Left ventricle myocardium superior (tissue), 1 donor: ENCODE measurements around the gene SOX5. TPM values are rescaled to one million over a fixed set of nuclear protein-coding genes. Genes with fewer than 3 reads are reported as not detected.

ENCODE experiments used
- ATAC-seq: fragments of 200-7000 bp; cut with Tn5 transposase; one replicate; pipeline ENCODE4 v1.9.1; 2020; ENCODE audit warnings: mild to moderate bottlenecking, moderate library complexity
- DNase-seq: peaks from one replicate; pipeline ENCODE4 v3.0.0-alpha.2; 2020
- intact Hi-C: fragments of 100-400 bp; cut with micrococcal nuclease; formaldehyde crosslinking; loops from one replicate; pipeline ENCODE4 v1.11.0; 2022
- total RNA-seq: library from RNA; stranded (reverse); fragmentation: NEBNext Ultra II Directional; extraction: Animal tissue kit (Norgen Biotek cat#: 25700); gene quantifications from one replicate; pipeline ENCODE4 v1.2.1, GENCODE V29; 2021
- donor health status: DM: no; HTN: yes; CAD: no; lungs with severe emphysema.

SOX5 gene
- total RNA-seq, 1 donor from 2014 or later, result 4.0 TPM

- no peak for ATAC-seq
- intact Hi-C loops, result no loop called here
- DNase-seq, result no peak
Measured at GRCh38 chr12:23655884-23656283, 293.6 kb downstream of the SOX5 start.

- intact Hi-C loops, result no loop called here
- ATAC-seq (no peak), DNase-seq (no peak)
Measured at GRCh38 chr12:23655112-23655511, 294.4 kb downstream of the SOX5 start.

- intact Hi-C loops, result no loop called here
- ATAC-seq, result no peak
- no peak for DNase-seq
Measured at GRCh38 chr12:23648546-23648945, 300.9 kb downstream of the SOX5 start.

GRCh38 chr12:23640754-23641153 is 308.7 kb downstream of the SOX5 start:
- intact Hi-C loops, result no loop called here
- ATAC-seq (no peak), DNase-seq (no peak)

GRCh38 chr12:23634344-23634743 is 315.1 kb downstream of the SOX5 start:
- DNase-seq, result no peak
- intact Hi-C loops, result no loop called here
- no peak for ATAC-seq

- no peak for DNase-seq
- ATAC-seq, result no peak
- intact Hi-C loops, result no loop called here
Measured at GRCh38 chr12:23631786-23632377, 317.6 kb downstream of the SOX5 start.

- intact Hi-C loops, result no loop called here
- ATAC-seq (no peak), DNase-seq (no peak)
Measured at GRCh38 chr12:23630524-23630923, 318.9 kb downstream of the SOX5 start.

GRCh38 chr12:23628806-23629205 is 320.7 kb downstream of the SOX5 start:
- intact Hi-C loops, result no loop called here
- DNase-seq (no peak), ATAC-seq (no peak)

- DNase-seq (no peak), ATAC-seq (no peak)
- intact Hi-C loops, result no loop called here
Measured at GRCh38 chr12:23626791-23627190, 322.7 kb downstream of the SOX5 start.

GRCh38 chr12:23621900-23622299 is 327.6 kb downstream of the SOX5 start:
- intact Hi-C loops, result no loop called here
- ATAC-seq (no peak), DNase-seq (no peak)

- ATAC-seq (no peak), DNase-seq (no peak)
- intact Hi-C loops, result no loop called here
Measured at GRCh38 chr12:23618718-23619117, 330.8 kb downstream of the SOX5 start.

GRCh38 chr12:23617749-23618148 is 331.7 kb downstream of the SOX5 start:
- DNase-seq (no peak), ATAC-seq (no peak)
- intact Hi-C loops, result no loop called here

GRCh38 chr12:23614280-23614679 is 335.2 kb downstream of the SOX5 start:
- intact Hi-C loops, result no loop called here
- ATAC-seq (no peak), DNase-seq (no peak)

GRCh38 chr12:23611320-23611719 is 338.1 kb downstream of the SOX5 start:
- ATAC-seq, result no peak
- DNase-seq, result no peak
- intact Hi-C loops, result no loop called here

- intact Hi-C loops, result no loop called here
- no peak for ATAC-seq
- no peak for DNase-seq
Measured at GRCh38 chr12:23600919-23601318, 348.6 kb downstream of the SOX5 start.

- intact Hi-C loops, result no loop called here
- ATAC-seq (no peak), DNase-seq (no peak)
Measured at GRCh38 chr12:23596568-23596967, 352.9 kb downstream of the SOX5 start.

- intact Hi-C loops, result no loop called here
- no peak for DNase-seq
- no peak for ATAC-seq
Measured at GRCh38 chr12:23587833-23588559, 361.5 kb downstream of the SOX5 start.

- DNase-seq (no peak), ATAC-seq (no peak)
- intact Hi-C loops, result no loop called here
Measured at GRCh38 chr12:23585782-23586163, 363.7 kb downstream of the SOX5 start.

GRCh38 chr12:23585156-23585781 is 364.2 kb downstream of the SOX5 start:
- no peak for ATAC-seq
- no peak for DNase-seq
- intact Hi-C loops, result no loop called here

GRCh38 chr12:23581913-23582312 is 367.6 kb downstream of the SOX5 start:
- ATAC-seq (no peak), DNase-seq (no peak)
- intact Hi-C loops, result no loop called here

GRCh38 chr12:23579257-23579656 is 370.2 kb downstream of the SOX5 start:
- intact Hi-C loops, result no loop called here
- no peak for DNase-seq
- no peak for ATAC-seq
